GM12891 (cell line): ENCODE results near the gene KRTDAP.

Experiments
- PAX5 ChIP-seq: IDR thresholded peaks from 2 replicates; pipeline ENCODE4 v1.6.1; 2011; ENCODE audit warnings: low read length, moderate library complexity, mild to moderate bottlenecking; ENCODE audit not compliant: insufficient read depth, severe bottlenecking
- POLR2A ChIP-seq: IDR thresholded peaks from 2 replicates; pipeline ENCODE4 v1.6.1; 2011; ENCODE audit warnings: low read depth, low read length, control low read depth
- POLR2AphosphoS5 ChIP-seq: IDR thresholded peaks from 2 replicates; pipeline ENCODE4 v1.6.1; 2011; ENCODE audit warnings: low read depth, low read length, control low read depth
- POU2F2 ChIP-seq: IDR thresholded peaks from 2 replicates; pipeline ENCODE4 v1.6.1; 2011; ENCODE audit warnings: low read depth, mild to moderate bottlenecking, control low read depth, low read length, moderate library complexity
- SPI1 ChIP-seq: IDR thresholded peaks from 2 replicates; pipeline ENCODE4 v1.6.1; 2011; ENCODE audit warnings: low read depth, low read length, control low read depth
- TAF1 ChIP-seq: IDR thresholded peaks from 2 replicates; pipeline ENCODE4 v1.6.1; 2011; ENCODE audit warnings: low read depth, low read length, control low read depth

GRCh38 chr19:35501684-35502083, 11.4 kb upstream of the KRTDAP start:
- TF ChIP-seq SPI1 (no peak), TAF1 (no peak), POLR2A (no peak), POLR2AphosphoS5 (no peak), POU2F2 (no peak), PAX5 (no peak)
